ENCODE results near the gene SPDL1.

Gene SPDL1

DNA sequence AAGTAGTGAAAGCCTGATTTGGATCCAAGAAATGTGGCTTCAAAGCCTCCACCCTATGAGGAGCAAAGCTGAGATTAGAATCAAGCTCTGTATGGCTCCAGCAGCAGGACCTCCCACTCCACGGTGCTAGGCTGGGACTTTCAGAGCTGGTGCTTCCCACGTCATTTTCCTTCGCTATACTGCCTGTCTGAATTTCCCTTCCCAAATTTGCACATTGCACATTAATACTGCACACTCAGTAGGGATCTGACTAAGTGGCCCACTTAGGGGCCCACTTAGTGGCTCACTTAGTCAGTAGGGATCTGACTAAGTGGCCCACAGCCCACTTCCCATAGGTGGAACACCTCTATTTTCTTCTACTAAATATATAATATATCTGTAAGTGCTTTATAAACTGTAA, 14.1 kb upstream of the SPDL1 start:
- TF ChIP-seq CTCF (conservative IDR thresholded peaks at IDR 0.05; ENCODE audit: low read length) = no peak
- no peak overlapping the region for H3K4me3 ChIP-seq (ENCODE audit: low read length)
- DNase-seq (ENCODE audit: low read depth) = no peak

- no peak for DNase-seq (ENCODE audit: low read depth)
- no peak for TF ChIP-seq CTCF (conservative IDR thresholded peaks at IDR 0.05; ENCODE audit: low read length)
- H3K4me3 ChIP-seq (ENCODE audit: low read length) = no peak overlapping the region
These were observed 12.2 kb upstream of the SPDL1 start for GRCh38 chr5:169571355-169571754.

DNA sequence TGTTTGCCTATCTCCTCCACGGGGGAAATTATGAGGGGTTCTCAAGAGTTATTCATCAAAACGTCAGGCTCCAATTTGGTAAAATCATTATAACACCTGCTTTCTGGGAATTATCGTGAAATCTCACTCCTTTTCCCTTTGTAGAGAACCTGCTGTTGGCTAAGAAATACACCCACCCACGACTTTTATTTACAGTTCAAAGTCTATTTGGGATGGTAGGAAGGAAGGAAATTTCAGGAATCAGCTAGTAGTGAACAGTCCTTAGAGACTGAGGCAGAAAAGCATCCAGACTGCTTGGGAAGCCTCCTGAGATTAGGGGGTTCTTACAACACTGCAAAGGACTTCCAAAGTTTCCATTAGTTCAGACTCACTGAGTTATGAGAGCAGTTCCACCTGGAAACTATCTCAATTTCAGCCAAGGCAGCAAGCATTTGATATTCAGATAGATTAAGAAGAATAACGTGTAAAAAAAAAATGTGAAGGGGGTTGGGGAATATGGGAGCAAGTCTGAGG, 9.4 kb upstream of the SPDL1 start:
- H3K4me3 ChIP-seq (ENCODE audit: low read length) = no peak overlapping the region
- no peak for DNase-seq (ENCODE audit: low read depth)
- no peak for TF ChIP-seq CTCF (conservative IDR thresholded peaks at IDR 0.05; ENCODE audit: low read length)

- DNase-seq (ENCODE audit: low read depth) = peak; percentile 96
- no peak for TF ChIP-seq CTCF (conservative IDR thresholded peaks at IDR 0.05; ENCODE audit: low read length)
- H3K4me3 ChIP-seq (ENCODE audit: low read length) = no peak overlapping the region
These were observed 7.4 kb upstream of the SPDL1 start for GRCh38 chr5:169576181-169576598.

DNA sequence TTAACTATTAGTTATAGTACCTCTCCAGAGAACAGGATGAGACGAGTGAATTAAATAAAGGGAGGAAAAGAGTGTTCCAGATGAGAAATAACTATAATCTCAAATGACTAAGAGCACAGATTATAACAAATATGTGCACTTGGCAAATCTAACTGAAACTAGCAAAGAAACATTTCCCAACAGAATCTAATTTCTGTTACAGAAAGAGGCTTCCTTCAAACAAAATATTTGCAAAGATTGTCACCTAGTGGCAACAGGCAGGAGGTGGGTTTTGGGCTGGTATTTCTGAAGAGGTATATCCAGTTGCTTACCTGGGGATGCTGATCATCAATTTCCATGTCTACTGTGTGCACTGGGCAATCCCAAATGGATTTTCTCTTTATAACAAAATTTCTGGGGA, 5.6 kb upstream of the SPDL1 start:
- no peak overlapping the region for H3K4me3 ChIP-seq (ENCODE audit: low read length)
- TF ChIP-seq CTCF (conservative IDR thresholded peaks at IDR 0.05; ENCODE audit: low read length) = peak; percentile 83
- peak; percentile 75 for DNase-seq (ENCODE audit: low read depth)

DNA sequence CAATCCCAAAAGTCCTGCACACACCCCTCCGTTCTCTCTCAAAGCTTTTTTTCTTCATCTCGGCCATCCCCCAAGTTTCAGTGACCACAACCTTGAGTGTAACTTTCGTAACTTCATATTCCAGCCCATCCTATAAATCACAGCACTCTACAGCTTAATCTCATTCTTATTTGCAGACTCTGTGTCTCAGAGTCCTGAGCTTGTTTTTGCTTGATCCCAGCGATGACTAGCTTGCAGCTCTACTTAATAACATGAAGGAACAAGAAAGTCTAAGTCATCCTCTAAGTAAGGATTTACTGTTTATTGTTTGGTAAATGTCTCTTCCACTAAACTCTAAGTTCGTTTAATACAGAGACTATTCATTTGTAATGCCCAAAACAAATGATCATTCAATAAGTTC, 2.6 kb upstream of the SPDL1 start:
- TF ChIP-seq CTCF (conservative IDR thresholded peaks at IDR 0.05; ENCODE audit: low read length) = no peak
- DNase-seq (ENCODE audit: low read depth) = no peak
- no peak overlapping the region for H3K4me3 ChIP-seq (ENCODE audit: low read length)

DNA sequence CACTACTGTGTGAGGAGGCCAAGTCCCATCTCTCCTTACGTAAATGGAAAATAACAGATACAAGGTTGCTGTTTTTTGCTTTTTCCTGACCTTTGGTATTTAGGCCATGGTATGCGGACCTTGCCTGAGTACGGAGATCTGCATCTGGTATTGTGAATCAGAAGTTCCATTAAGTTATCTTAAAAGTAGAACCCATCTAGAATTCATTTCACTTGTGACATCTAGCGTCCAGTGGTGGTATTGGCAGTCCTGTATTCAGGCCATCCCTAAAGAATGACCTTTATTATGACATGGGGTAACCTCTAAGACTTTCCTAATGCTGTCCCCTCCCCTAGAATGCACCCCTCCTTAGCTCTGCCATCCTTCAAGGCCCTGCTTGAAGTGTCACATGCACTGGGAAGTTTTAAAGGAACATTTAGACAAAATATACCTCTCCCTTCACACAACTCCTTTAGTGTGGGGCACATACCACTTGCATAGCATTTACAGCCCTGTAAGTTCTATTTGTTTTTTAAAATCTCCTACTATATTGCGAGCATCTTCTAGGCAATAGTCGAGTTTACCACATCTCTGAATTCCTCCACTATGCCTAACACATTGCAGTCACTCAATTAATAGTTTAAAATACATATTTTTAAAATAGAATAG, 1.9 kb upstream of the SPDL1 start:
- DNase-seq (ENCODE audit: low read depth) = peak; percentile 77
- no peak overlapping the region for H3K4me3 ChIP-seq (ENCODE audit: low read length)
- peak; percentile 90 for TF ChIP-seq CTCF (conservative IDR thresholded peaks at IDR 0.05; ENCODE audit: low read length)

Measured in AG10803 (cell line).